Measurements from ENCODE around the gene SREBF2.
A peak's percentile ranks its signal among the peaks of the same experiment; 100 is the strongest.

SREBF2 gene

GRCh38 chr22:41911001-41911611, 78.2 kb downstream of the SREBF2 start:
- Mint-ChIP-seq H3K4me1 (peaks cover 36% of the 10 kb centered on the region), H3K27me3 (ENCODE audit: low read depth, poor library complexity) (peaks cover 61% of the 10 kb centered on the region), H3K9me3 (no peaks in the 10 kb centered on the region), H3K27ac (no peak overlapping the region), H3K4me3 (peak overlapping the region; percentile 69), H3K36me3 (ENCODE audit: low read depth) (no peaks in the 10 kb centered on the region)
- TF ChIP-seq, protein P1, sequence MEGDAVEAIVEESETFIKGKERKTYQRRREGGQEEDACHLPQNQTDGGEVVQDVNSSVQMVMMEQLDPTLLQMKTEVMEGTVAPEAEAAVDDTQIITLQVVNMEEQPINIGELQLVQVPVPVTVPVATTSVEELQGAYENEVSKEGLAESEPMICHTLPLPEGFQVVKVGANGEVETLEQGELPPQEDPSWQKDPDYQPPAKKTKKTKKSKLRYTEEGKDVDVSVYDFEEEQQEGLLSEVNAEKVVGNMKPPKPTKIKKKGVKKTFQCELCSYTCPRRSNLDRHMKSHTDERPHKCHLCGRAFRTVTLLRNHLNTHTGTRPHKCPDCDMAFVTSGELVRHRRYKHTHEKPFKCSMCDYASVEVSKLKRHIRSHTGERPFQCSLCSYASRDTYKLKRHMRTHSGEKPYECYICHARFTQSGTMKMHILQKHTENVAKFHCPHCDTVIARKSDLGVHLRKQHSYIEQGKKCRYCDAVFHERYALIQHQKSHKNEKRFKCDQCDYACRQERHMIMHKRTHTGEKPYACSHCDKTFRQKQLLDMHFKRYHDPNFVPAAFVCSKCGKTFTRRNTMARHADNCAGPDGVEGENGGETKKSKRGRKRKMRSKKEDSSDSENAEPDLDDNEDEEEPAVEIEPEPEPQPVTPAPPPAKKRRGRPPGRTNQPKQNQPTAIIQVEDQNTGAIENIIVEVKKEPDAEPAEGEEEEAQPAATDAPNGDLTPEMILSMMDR (IDR thresholded peaks at IDR 0.05), result no peak
- no peak for DNase-seq

- no peaks in the 10 kb centered on the region for H3K9me3 Mint-ChIP-seq
- DNase-seq, result no peak
Measured at GRCh38 chr22:41912338-41913039, 79.6 kb downstream of the SREBF2 start.

DNA sequence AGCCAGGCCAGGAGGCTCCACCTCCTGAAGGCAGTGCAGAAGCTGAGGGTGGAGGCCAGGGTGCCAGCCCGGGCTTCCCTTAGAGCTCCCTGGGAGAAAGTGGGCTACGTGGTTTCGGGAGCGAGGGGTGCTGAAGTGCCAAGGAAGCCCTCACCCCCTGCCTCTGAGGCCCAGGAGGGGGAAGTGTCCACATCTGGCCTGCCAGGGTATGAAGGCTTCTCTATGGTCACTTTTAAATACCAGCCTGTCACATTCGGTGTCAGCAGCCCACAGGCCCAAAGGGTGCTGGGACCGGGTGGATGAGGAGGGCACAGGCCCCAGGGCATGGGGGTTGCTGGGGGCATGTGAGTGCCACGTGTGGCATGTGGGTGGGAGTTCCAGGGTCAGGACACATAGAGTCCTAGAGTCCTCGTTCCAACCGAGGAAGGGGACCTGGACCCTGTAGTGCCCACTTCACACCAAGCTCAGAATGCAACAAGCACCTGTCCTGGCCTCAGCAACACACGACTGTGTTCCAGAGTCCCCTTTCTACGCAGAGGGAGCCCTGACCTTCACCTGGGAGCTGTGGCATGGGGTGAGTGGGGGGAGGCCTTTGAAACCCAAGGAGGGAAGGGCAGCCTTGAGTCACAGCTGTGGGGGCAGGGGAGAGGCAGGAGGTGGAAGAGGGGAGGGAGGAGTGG, 80.3 kb downstream of the SREBF2 start:
- no peaks in the 10 kb centered on the region for H3K36me3 Mint-ChIP-seq (ENCODE audit: low read depth)
- no peak for DNase-seq
- peak overlapping the region; percentile 78 for H3K4me3 Mint-ChIP-seq
- no peak overlapping the region for H3K27ac Mint-ChIP-seq
- peaks cover 47% of the 10 kb centered on the region for H3K4me1 Mint-ChIP-seq
- H3K9me3 Mint-ChIP-seq, result no peaks in the 10 kb centered on the region
- TF ChIP-seq, protein P1 (IDR thresholded peaks at IDR 0.05), result no peak
- H3K27me3 Mint-ChIP-seq (ENCODE audit: low read depth, poor library complexity), result peaks cover 81% of the 10 kb centered on the region

More at GRCh38 chr22:41912338-41913039, 79.6 kb downstream of the SREBF2 start:
- TF ChIP-seq, protein P1 (IDR thresholded peaks at IDR 0.05), result no peak
- H3K36me3 Mint-ChIP-seq (ENCODE audit: low read depth), result no peaks in the 10 kb centered on the region
- H3K4me3 Mint-ChIP-seq, result peak overlapping the region; percentile 78
- peaks cover 47% of the 10 kb centered on the region for H3K4me1 Mint-ChIP-seq
- H3K27me3 Mint-ChIP-seq (ENCODE audit: low read depth, poor library complexity), result peaks cover 74% of the 10 kb centered on the region
- no peak overlapping the region for H3K27ac Mint-ChIP-seq

- Mint-ChIP-seq H3K4me3 (peak overlapping the region; percentile 70), H3K9me3 (no peaks in the 10 kb centered on the region), H3K36me3 (ENCODE audit: low read depth) (no peaks in the 10 kb centered on the region), H3K27ac (no peak overlapping the region), H3K27me3 (ENCODE audit: low read depth, poor library complexity) (peaks cover 81% of the 10 kb centered on the region), H3K4me1 (peaks cover 43% of the 10 kb centered on the region)
- DNase-seq, result peak; percentile 71
- TF ChIP-seq, protein P1 (IDR thresholded peaks at IDR 0.05), result no peak
Measured at GRCh38 chr22:41913842-41914534, 81.1 kb downstream of the SREBF2 start.

DNA sequence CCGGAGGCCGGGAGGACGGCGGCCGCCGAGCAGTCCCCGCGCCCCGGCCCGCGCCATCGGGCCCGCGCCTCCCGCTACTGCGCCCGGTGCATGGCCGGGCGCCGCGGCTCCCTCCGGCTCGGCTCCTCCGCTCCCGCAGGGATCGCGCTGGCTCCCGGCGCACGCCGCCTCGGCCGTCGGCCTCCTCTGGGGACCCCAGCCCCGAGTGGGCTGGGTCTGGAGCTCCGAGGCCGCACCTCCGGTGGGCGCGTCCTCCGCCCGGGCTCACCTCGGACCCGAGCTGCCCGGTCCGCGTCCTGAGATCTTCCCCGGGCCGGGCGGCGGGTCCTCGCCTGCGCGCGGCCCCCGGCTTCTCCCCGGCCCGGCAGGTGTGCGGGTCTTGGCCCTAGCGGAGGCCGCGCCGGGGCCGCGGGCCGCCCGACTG, 81.7 kb downstream of the SREBF2 start:
- Mint-ChIP-seq H3K4me1 (peaks cover 38% of the 10 kb centered on the region), H3K36me3 (ENCODE audit: low read depth) (no peaks in the 10 kb centered on the region), H3K9me3 (no peaks in the 10 kb centered on the region), H3K4me3 (no peak overlapping the region), H3K27me3 (ENCODE audit: low read depth, poor library complexity) (peaks cover 81% of the 10 kb centered on the region), H3K27ac (no peak overlapping the region)
- TF ChIP-seq, protein P1 (IDR thresholded peaks at IDR 0.05), result no peak
- peak; percentile 47 for DNase-seq
